ENCODE data around the gene STAT5A.

DNA sequence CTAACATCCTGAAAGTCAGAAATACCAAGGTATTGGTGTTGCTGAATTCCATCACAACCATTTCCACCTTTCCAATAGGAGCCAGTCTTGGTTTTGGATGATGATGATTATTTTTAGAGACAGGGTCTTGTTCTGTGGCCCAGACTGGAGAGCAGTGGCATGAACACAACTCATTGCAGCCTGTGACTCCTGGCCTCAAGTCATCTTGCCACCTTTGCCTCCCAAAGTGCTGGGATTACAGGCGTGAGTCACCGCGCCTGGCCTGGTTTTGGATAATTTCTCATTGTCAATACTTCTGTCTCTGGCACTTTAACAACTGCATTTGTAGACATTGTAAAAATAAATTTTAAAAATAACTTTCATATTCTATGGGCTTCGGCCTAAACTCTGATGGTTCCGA, 34.7 kb upstream of the STAT5A start:
- TF ChIP-seq GATA2 (IDR thresholded peaks at IDR 0.05; ENCODE audit: low read depth, low read length) (no peak), GATA3 (IDR thresholded peaks at IDR 0.05; ENCODE audit: low read depth, low read length) (no peak)
